Endothelial cell of umbilical vein (primary cell): ENCODE data around the gene MRPL55. TPM values are rescaled to one million over a fixed set of nuclear protein-coding genes. Genes with fewer than 3 reads are reported as not detected.

Source experiments
- BruUV-seq: library from RNA; stranded (reverse); fragments of 400-500 nt; replicated peaks from 2 replicates; lab custom pipeline; 2021; lab: Mats Ljungman, UMichigan
- CTCF ChIA-PET: fragments of 300-600, 350-600 bp; sonication (Branson Sonifier 250); formaldehyde crosslinking; loops from one replicate; lab custom pipeline; 2021; ENCODE audit warnings: antibody characterized with exemption, inconsistent platforms; lab: Charles Lee
- POLR2A ChIA-PET: fragments of 300-600, 350-600 bp; sonication (Branson Sonifier 250); formaldehyde crosslinking; loops from one replicate; lab custom pipeline; 2021; ENCODE audit warnings: antibody characterized with exemption, inconsistent platforms; lab: Charles Lee
- DNase-seq: peaks from one replicate; pipeline ENCODE4 v3.0.0-alpha.2; 2011; ENCODE audit warnings: low read depth, low spot score
- FAIRE-seq: peaks from 2 replicates; lab custom pipeline; 2011; peaks lifted over from hg19 to GRCh38; lab: Jason Lieb, UNC
- H2AFZ ChIP-seq: 2 replicates; pipeline ENCODE4 v1.6.0; 2012; ENCODE audit warnings: low read depth, low read length, control low read depth, inconsistent platforms
- H3K27ac ChIP-seq: 2 replicates; pipeline ENCODE4 v1.5.1; 2011; ENCODE audit warnings: low read depth, mild to moderate bottlenecking, control low read depth, low read length, moderate library complexity; ENCODE audit not compliant: insufficient read depth
- H3K27me3 ChIP-seq, 2 experiments: 2 replicates each; pipeline versions ENCODE4 v1.6.0 to v1.6.1; 2011; ENCODE audit warnings: low read length in 2 of 2, mixed read lengths in 1 of 2; ENCODE audit not compliant: control insufficient read depth in 2 of 2, insufficient read depth in 2 of 2
- H3K36me3 ChIP-seq, 2 experiments: 2 replicates in 1 of 2; 3 replicates in 1 of 2; pipeline ENCODE4 v1.5.1; 2011; ENCODE audit warnings: low read length in 2 of 2, mild to moderate bottlenecking in 1 of 2, moderate library complexity in 1 of 2; ENCODE audit not compliant: control insufficient read depth in 2 of 2, insufficient read depth in 2 of 2; ENCODE audit errors: extremely low read depth in 1 of 2
- H3K4me1 ChIP-seq: 3 replicates; pipeline ENCODE4 v1.5.1; 2011; ENCODE audit warnings: mild to moderate bottlenecking, low read length; ENCODE audit not compliant: control insufficient read depth, insufficient read depth; ENCODE audit errors: extremely low read depth
- H3K4me2 ChIP-seq: 2 replicates; pipeline ENCODE4 v1.6.1; 2011; ENCODE audit warnings: low read length, control low read depth, mixed read lengths; ENCODE audit not compliant: insufficient read depth
- H3K4me3 ChIP-seq, 3 experiments: fragments of 200-600 bp in 1 of 3; sonication (generic), shearing (Covaris generic) in 1 of 3; replicated peaks in 1 of 3; 2 replicates each; pipeline ENCODE4 v1.5.1; 2011 to 2016; ENCODE audit warnings: control low read depth in 3 of 3, low read length in 3 of 3, mild to moderate bottlenecking in 2 of 3, inconsistent platforms in 1 of 3, low read depth in 1 of 3, moderate library complexity in 1 of 3; ENCODE audit not compliant: insufficient read depth in 1 of 3
- H3K79me2 ChIP-seq: 2 replicates; pipeline ENCODE4 v1.6.0; 2012; ENCODE audit warnings: low read length, inconsistent platforms; ENCODE audit not compliant: control insufficient read depth, insufficient read depth
- H3K9ac ChIP-seq: replicated peaks from 2 replicates; pipeline ENCODE3; 2011; ENCODE audit warnings: low read length, control low read depth; ENCODE audit not compliant: insufficient read depth; ENCODE audit errors: extremely low read depth
- H3K9me1 ChIP-seq: replicated peaks from 3 replicates; pipeline ENCODE4 v1.6.0; 2011; ENCODE audit warnings: mild to moderate bottlenecking, low read length; ENCODE audit not compliant: control insufficient read depth, insufficient read depth; ENCODE audit errors: extremely low read depth
- H3K9me3 ChIP-seq: replicated peaks from 2 replicates; pipeline ENCODE4 v1.5.1; 2012; ENCODE audit warnings: low read length, inconsistent platforms; ENCODE audit not compliant: control insufficient read depth, insufficient read depth
- H4K20me1 ChIP-seq: replicated peaks from 2 replicates; pipeline ENCODE3; 2011; ENCODE audit warnings: mild to moderate bottlenecking, low read length; ENCODE audit not compliant: control insufficient read depth, insufficient read depth; ENCODE audit errors: extremely low read depth
- CTCF ChIP-seq, 2 donors: IDR thresholded peaks; 1 replicate in 1 of 2; 2 replicates in 1 of 2; pipeline ENCODE4 v1.5.1; 2011; ENCODE audit warnings: low read length in 2 of 2, mild to moderate bottlenecking in 2 of 2, moderate library complexity in 2 of 2, control low read depth in 1 of 2, inconsistent platforms in 1 of 2, low read depth in 1 of 2; ENCODE audit not compliant: insufficient read depth in 1 of 2; ENCODE audit errors: extremely low read depth in 1 of 2
- EZH2 ChIP-seq: IDR thresholded peaks from 2 replicates; pipeline ENCODE4 v1.6.1; 2012; ENCODE audit warnings: borderline replicate concordance, low read depth, mild to moderate bottlenecking, moderate library complexity, low read length, inconsistent platforms; ENCODE audit not compliant: severe bottlenecking
- FOS ChIP-seq: IDR thresholded peaks from 2 replicates; pipeline ENCODE4 v1.6.1; 2011; ENCODE audit warnings: mild to moderate bottlenecking, low read length, moderate library complexity, borderline replicate concordance; ENCODE audit not compliant: insufficient read depth
- GATA2 ChIP-seq: IDR thresholded peaks from 2 replicates; pipeline ENCODE4 v1.7.0; 2011; ENCODE audit warnings: low read depth, mild to moderate bottlenecking, moderate library complexity, mixed read lengths, low read length; ENCODE audit not compliant: insufficient read length, insufficient read depth
- JUN ChIP-seq: IDR thresholded peaks from 2 replicates; pipeline ENCODE4 v1.6.1; 2011; ENCODE audit warnings: borderline replicate concordance, low read depth; ENCODE audit not compliant: insufficient read length, insufficient read depth
- MAX ChIP-seq: IDR thresholded peaks from 2 replicates; pipeline ENCODE4 v1.6.1; 2011; ENCODE audit not compliant: insufficient read depth, insufficient read length
- MYC ChIP-seq: IDR thresholded peaks from one replicate; pipeline ENCODE4 v1.6.1; 2011; ENCODE audit warnings: mild to moderate bottlenecking, low read depth, low read length
- POLR2A ChIP-seq: IDR thresholded peaks from 2 replicates; pipeline ENCODE4 v1.6.1; 2012; ENCODE audit warnings: low read depth, mild to moderate bottlenecking, control low read depth, low read length
- POLR2AphosphoS5 ChIP-seq: IDR thresholded peaks from 2 replicates; pipeline ENCODE4 v1.6.1; 2012; ENCODE audit warnings: low read depth, mild to moderate bottlenecking, control low read depth, low read length, moderate library complexity; ENCODE audit not compliant: insufficient read depth
- dilution Hi-C: fragments of 300-500 bp; cut with MboI; formaldehyde crosslinking; loops from one replicate; pipeline ENCODE4 v1.15.0; 2019; ENCODE audit warnings: low sequenced_read_pairs; ENCODE audit not compliant: extremely low pct_ligation_motif_present
- intact Hi-C: fragments of 100-400 bp; cut with micrococcal nuclease; formaldehyde crosslinking; loops from one replicate; pipeline ENCODE4 v1.10.0; 2022
- polyA plus RNA-seq, 4 experiments: library from polyadenylated mRNA; depleted of rRNA in 3 of 4; stranded (reverse) in 3 of 4; unstranded in 1 of 4; fragments of >200 nt; gene quantifications; 2 replicates each; pipeline versions ENCODE4 v1.2.1 to v1.2.3, GENCODE V29; 2011 to 2012; ENCODE audit warnings: missing spikeins in 1 of 4
- total RNA-seq: library from RNA; stranded (reverse); gene quantifications from 2 replicates; pipeline ENCODE4 v1.2.3, GENCODE V29; 2021

The MRPL55 gene
- total and polyA plus RNA-seq, 2 donors (not counting 3 experiments of a cell fraction or from before 2014, with no cell fraction given), result 58.7 to 155 TPM

DNA sequence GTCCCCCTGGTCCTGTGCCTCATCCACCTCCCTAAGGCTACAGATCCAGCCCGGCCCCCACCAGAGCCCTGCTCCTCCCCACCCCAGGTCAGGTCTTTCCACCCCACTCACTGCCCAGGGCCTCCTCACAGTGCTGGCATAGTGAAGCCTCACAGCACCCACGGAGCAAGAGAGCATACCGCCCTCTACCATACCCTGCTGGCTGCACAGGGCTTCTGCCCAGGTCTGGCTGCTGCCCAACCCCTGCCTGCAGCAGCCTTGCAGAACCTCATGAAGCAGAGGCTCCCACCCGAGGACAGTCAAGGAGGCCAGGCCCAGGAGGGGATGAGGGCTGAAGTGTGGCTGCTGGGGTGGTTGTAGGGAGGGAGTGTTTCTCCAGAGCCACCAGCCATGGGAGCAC lies 46.3 kb downstream of the MRPL55 start:
- H3K36me3 ChIP-seq, result no peaks in the 10 kb centered on the region
- no peaks in the 10 kb centered on the region for H4K20me1 ChIP-seq
- H3K4me1 ChIP-seq, result no peaks in the 10 kb centered on the region
- intact Hi-C loops (no loop called here), dilution Hi-C loops (no loop called here)
- no peak overlapping the region for H3K4me2 ChIP-seq
- H3K79me2 ChIP-seq, result no peaks in the 10 kb centered on the region
- no peak overlapping the region for H3K27ac ChIP-seq
- CTCF ChIA-PET, result no interaction called here
- FAIRE-seq (no peak), DNase-seq (no peak)
- H3K27me3 ChIP-seq, result peaks cover 17 to 19% of the 10 kb centered on the region in 2 experiments
- POLR2A ChIA-PET, result no interaction called here
- no peak overlapping the region for H2AFZ ChIP-seq
- TF ChIP-seq MAX, result no peak
- H3K9me3 ChIP-seq, result no peaks in the 10 kb centered on the region
- BruUV-seq, result no TSS peak
- no peaks in the 10 kb centered on the region for H3K9me1 ChIP-seq
- no peak overlapping the region for H3K9ac ChIP-seq
- no peak overlapping the region for H3K4me3 ChIP-seq

GRCh38 chr1:228062085-228062791 lies 46.9 kb downstream of the MRPL55 start:
- H3K4me1 ChIP-seq, result no peaks in the 10 kb centered on the region
- no peak for TF ChIP-seq EZH2
- no peak for TF ChIP-seq GATA2
- TF ChIP-seq MAX, result no peak
- no peak for TF ChIP-seq POLR2A
- TF ChIP-seq JUN, result no peak
- TF ChIP-seq FOS, result no peak
- no peak for TF ChIP-seq POLR2AphosphoS5
- no peak for TF ChIP-seq CTCF (IDR thresholded peaks at IDR 0.05; ENCODE audit: extremely low read depth in 1 of 2, insufficient read depth in 1 of 2, low read depth in 1 of 2, low read length in 2 of 2)
- TF ChIP-seq MYC, result no peak
- no peak for FAIRE-seq
- no peaks in the 10 kb centered on the region for H3K79me2 ChIP-seq
- H3K9me1 ChIP-seq, result no peaks in the 10 kb centered on the region
- no TSS peak for BruUV-seq
- H3K27me3 ChIP-seq, result peaks cover 16 to 22% of the 10 kb centered on the region in 2 experiments
- H4K20me1 ChIP-seq, result no peaks in the 10 kb centered on the region
- no peaks in the 10 kb centered on the region for H3K36me3 ChIP-seq
- no peak for DNase-seq
- no peaks in the 10 kb centered on the region for H3K9me3 ChIP-seq
- intact Hi-C loops (no loop called here), dilution Hi-C loops (no loop called here)
- H3K4me3 ChIP-seq, result no peak overlapping the region
- no peak overlapping the region for H3K4me2 ChIP-seq
- ChIA-PET POLR2A (no interaction called here), CTCF (no interaction called here)
- no peak overlapping the region for H3K9ac ChIP-seq
- no peak overlapping the region for H2AFZ ChIP-seq
- no peak overlapping the region for H3K27ac ChIP-seq
